CD4-positive, alpha-beta T cell treated with Interleukin-15 for 4 hours (primary cell): ENCODE results near the gene CORO2B.

Source experiments
- DNase-seq: peaks from one replicate; pipeline ENCODE4 v3.0.0-alpha.2; 2020; ENCODE audit warnings: low spot score

Gene CORO2B

GRCh38 chr15:68699881-68700454 is 121.2 kb downstream of the CORO2B start:
- DNase-seq: no peak

- DNase-seq: no peak
These were observed 121.8 kb downstream of the CORO2B start for GRCh38 chr15:68700455-68701123.

GRCh38 chr15:68701886-68702285 is 123.1 kb downstream of the CORO2B start:
- DNase-seq: no peak

- DNase-seq: no peak
These were observed 125.8 kb downstream of the CORO2B start for GRCh38 chr15:68704496-68705021.

- DNase-seq: no peak
These were observed 127.5 kb downstream of the CORO2B start for GRCh38 chr15:68706256-68706655.

- DNase-seq: no peak
These were observed 128.1 kb downstream of the CORO2B start for GRCh38 chr15:68706931-68707330.

- DNase-seq: no peak
These were observed 128.6 kb downstream of the CORO2B start for GRCh38 chr15:68707386-68707785.

GRCh38 chr15:68709876-68710275 is 131.1 kb downstream of the CORO2B start:
- no peak for DNase-seq

GRCh38 chr15:68710536-68710935 is 131.7 kb downstream of the CORO2B start:
- no peak for DNase-seq

- DNase-seq: no peak
These were observed 132.6 kb downstream of the CORO2B start for GRCh38 chr15:68711406-68711805.

- DNase-seq: no peak
These were observed 134.1 kb downstream of the CORO2B start for GRCh38 chr15:68712886-68713285.

- DNase-seq: no peak
These were observed 135.1 kb downstream of the CORO2B start for GRCh38 chr15:68713874-68714273.

- DNase-seq: no peak
These were observed 136.3 kb downstream of the CORO2B start for GRCh38 chr15:68715111-68715510.

GRCh38 chr15:68717951-68718350 is 139.2 kb downstream of the CORO2B start:
- DNase-seq: no peak

- no peak for DNase-seq
These were observed 139.7 kb downstream of the CORO2B start for GRCh38 chr15:68718468-68718867.

GRCh38 chr15:68719051-68719450 is 140.3 kb downstream of the CORO2B start:
- DNase-seq: no peak

- DNase-seq: no peak
These were observed 140.9 kb downstream of the CORO2B start for GRCh38 chr15:68719672-68720071.

- no peak for DNase-seq
These were observed 143.1 kb downstream of the CORO2B start for GRCh38 chr15:68721886-68722285.

GRCh38 chr15:68725736-68726135 is 146.9 kb downstream of the CORO2B start:
- no peak for DNase-seq

- no peak for DNase-seq
These were observed 147.5 kb downstream of the CORO2B start for GRCh38 chr15:68726246-68726645.

- no peak for DNase-seq
These were observed 151.1 kb downstream of the CORO2B start for GRCh38 chr15:68729789-68730411.

GRCh38 chr15:68730471-68730919 is 151.7 kb downstream of the CORO2B start:
- DNase-seq: peak; percentile 7
